HK-2 (cell line): ENCODE data around the gene CHAF1B.

Source experiments
- DNase-seq: peaks from one replicate; pipeline ENCODE4 v3.0.0-alpha.2; 2018; ENCODE audit not compliant: unreplicated experiment

Gene CHAF1B

GRCh38 chr21:36427502-36427901 lies 42.3 kb downstream of the CHAF1B start:
- DNase-seq: no peak

GRCh38 chr21:36428761-36429432 lies 43.7 kb downstream of the CHAF1B start:
- peak; percentile 48 for DNase-seq

- peak; percentile 91 for DNase-seq
Measured at GRCh38 chr21:36429947-36430546, 44.9 kb downstream of the CHAF1B start.

- no peak for DNase-seq
Measured at GRCh38 chr21:36430841-36431240, 45.6 kb downstream of the CHAF1B start.

- no peak for DNase-seq
Measured at GRCh38 chr21:36431252-36431651, 46.1 kb downstream of the CHAF1B start.

- DNase-seq: no peak
Measured at GRCh38 chr21:36433059-36433709, 48.0 kb downstream of the CHAF1B start.

GRCh38 chr21:36434144-36434543 lies 49.0 kb downstream of the CHAF1B start:
- DNase-seq: no peak

GRCh38 chr21:36436829-36437744 lies 51.9 kb downstream of the CHAF1B start:
- no peak for DNase-seq

GRCh38 chr21:36437745-36438128 lies 52.5 kb downstream of the CHAF1B start:
- no peak for DNase-seq

GRCh38 chr21:36441715-36442114 lies 56.5 kb downstream of the CHAF1B start:
- DNase-seq: no peak

- DNase-seq: no peak
Measured at GRCh38 chr21:36446301-36446700, 61.1 kb downstream of the CHAF1B start.

GRCh38 chr21:36450511-36450910 lies 65.3 kb downstream of the CHAF1B start:
- DNase-seq: no peak

- DNase-seq: no peak
Measured at GRCh38 chr21:36451506-36451905, 66.3 kb downstream of the CHAF1B start.

GRCh38 chr21:36452281-36452825 lies 67.2 kb downstream of the CHAF1B start:
- no peak for DNase-seq

- no peak for DNase-seq
Measured at GRCh38 chr21:36454093-36454531, 68.9 kb downstream of the CHAF1B start.

- no peak for DNase-seq
Measured at GRCh38 chr21:36454706-36455105, 69.5 kb downstream of the CHAF1B start.

GRCh38 chr21:36456729-36457414 lies 71.7 kb downstream of the CHAF1B start:
- DNase-seq: no peak

- DNase-seq: no peak
Measured at GRCh38 chr21:36459098-36459497, 73.9 kb downstream of the CHAF1B start.

- DNase-seq: no peak
Measured at GRCh38 chr21:36460866-36461265, 75.7 kb downstream of the CHAF1B start.

- DNase-seq: no peak
Measured at GRCh38 chr21:36461277-36461917, 76.2 kb downstream of the CHAF1B start.
